NB4 (cell line): ENCODE measurements around the gene ZBTB1.

Source experiments
- DNase-seq: peaks from one replicate; pipeline ENCODE4 v3.0.0; 2010; ENCODE audit warnings: low read depth
- H3K4me3 ChIP-seq: one replicate; pipeline ENCODE4 v1.5.1; 2011; ENCODE audit warnings: mild to moderate bottlenecking, low read depth, low read length, moderate library complexity
- MYC ChIP-seq: IDR thresholded peaks from 2 replicates; pipeline ENCODE4 v1.6.1; 2011; ENCODE audit warnings: low read depth, low read length
- POLR2A ChIP-seq: IDR thresholded peaks from 2 replicates; pipeline ENCODE4 v1.6.1; 2011; ENCODE audit warnings: mild to moderate bottlenecking; ENCODE audit not compliant: insufficient read length; ENCODE audit errors: extremely low read depth
- TF ChIP-seq, protein P1 (sequence below): IDR thresholded peaks from one replicate; pipeline ENCODE4 v1.5.1; 2012; ENCODE audit warnings: low read depth, low read length
- TF ChIP-seq, protein P2 (sequence below): IDR thresholded peaks from 2 replicates; pipeline ENCODE4 v1.6.1; 2011; ENCODE audit warnings: low read depth, low read length

Gene ZBTB1

DNA sequence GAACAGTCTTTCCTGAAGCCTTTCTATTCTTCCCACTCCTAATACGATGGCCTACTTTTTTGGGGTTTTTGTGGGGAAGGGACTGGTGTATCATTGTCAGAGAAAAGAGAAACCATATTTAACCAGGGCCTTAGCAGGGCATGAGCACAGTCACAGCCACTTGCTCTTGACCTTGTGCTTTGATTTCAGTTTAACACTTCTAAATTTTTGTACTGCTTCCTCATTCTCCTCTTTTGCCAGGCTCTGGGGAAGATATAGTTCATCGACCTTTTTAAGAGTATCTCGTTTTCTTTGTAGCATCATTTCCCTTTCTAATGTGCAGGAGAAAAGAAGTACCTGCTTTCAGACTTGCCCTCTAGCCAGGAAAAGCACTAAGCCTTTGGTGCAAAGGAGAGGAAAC is 2.2 kb downstream of the ZBTB1 start:
- H3K4me3 ChIP-seq: peak overlapping the region; percentile 14
- DNase-seq: peak; percentile 21
- TF ChIP-seq MYC (no peak), POLR2A (no peak)
- TF ChIP-seq, protein P1, sequence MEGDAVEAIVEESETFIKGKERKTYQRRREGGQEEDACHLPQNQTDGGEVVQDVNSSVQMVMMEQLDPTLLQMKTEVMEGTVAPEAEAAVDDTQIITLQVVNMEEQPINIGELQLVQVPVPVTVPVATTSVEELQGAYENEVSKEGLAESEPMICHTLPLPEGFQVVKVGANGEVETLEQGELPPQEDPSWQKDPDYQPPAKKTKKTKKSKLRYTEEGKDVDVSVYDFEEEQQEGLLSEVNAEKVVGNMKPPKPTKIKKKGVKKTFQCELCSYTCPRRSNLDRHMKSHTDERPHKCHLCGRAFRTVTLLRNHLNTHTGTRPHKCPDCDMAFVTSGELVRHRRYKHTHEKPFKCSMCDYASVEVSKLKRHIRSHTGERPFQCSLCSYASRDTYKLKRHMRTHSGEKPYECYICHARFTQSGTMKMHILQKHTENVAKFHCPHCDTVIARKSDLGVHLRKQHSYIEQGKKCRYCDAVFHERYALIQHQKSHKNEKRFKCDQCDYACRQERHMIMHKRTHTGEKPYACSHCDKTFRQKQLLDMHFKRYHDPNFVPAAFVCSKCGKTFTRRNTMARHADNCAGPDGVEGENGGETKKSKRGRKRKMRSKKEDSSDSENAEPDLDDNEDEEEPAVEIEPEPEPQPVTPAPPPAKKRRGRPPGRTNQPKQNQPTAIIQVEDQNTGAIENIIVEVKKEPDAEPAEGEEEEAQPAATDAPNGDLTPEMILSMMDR: no peak
- TF ChIP-seq, protein P2, sequence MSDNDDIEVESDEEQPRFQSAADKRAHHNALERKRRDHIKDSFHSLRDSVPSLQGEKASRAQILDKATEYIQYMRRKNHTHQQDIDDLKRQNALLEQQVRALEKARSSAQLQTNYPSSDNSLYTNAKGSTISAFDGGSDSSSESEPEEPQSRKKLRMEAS: no peak

DNA sequence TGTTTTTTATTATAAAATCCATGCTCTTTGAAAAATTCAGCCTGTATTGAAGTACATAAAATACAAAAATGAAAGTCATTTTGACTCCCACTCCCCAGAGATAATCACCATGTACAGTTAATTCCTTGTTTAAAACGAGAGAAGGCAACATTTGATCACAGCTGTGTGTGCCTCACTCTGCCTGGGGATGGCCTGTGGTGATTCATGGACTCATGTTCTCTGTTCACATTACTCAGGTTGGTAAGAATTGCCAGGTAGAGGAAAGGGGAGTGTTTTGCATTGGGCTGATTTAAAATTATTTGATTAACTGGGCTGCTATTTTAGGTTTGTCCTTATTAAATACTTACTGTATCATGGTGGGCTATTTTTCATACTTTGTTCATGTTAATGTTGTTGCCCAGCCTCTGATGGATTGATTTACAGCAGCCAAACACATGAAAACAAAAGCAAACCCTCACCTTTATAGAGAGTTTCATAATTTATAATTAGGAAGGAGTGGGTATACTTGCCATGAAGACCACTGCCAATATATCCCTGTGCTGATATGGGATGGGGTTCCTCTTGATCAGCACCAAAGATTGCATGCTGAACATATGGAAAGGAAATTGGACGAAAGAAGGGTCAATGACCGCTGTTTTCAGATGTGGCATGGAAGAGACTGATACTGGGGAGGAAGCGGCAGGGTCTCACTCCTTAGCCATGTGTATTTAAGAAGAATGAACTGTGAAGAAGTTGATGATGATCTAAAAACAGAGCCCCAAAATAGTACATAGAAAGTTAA is 3.0 kb downstream of the ZBTB1 start:
- H3K4me3 ChIP-seq: peak overlapping the region; percentile 16
- TF ChIP-seq MYC: no peak
- TF ChIP-seq, protein P1: no peak
- TF ChIP-seq POLR2A: no peak
- TF ChIP-seq, protein P2: no peak
- DNase-seq: no peak

DNA sequence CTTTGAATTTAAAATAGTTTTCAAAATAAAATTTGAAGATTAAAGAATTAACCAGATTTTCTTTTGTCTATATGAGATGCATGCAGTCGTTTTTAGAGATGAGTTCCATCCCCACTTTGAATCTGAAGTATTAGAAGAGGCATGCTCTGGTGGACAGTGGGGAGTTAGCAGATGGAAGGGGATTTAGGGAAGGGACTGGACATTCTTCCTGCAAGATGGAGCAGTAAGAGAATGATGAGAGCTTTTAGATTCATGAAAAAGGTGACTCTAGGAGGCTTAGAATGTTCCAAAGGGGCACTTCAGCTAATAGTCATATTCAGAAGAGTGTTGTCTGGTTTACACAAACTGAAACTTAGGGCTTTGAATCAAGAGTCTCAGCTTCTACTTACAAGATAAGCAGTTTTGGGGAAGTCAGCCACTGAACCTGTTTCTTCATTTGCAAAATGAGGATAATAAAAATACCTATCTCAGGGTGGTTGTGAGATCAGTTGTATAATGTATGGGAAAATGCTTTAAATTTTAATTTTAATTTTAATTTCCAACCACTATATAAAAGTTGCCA is 3.7 kb downstream of the ZBTB1 start:
- TF ChIP-seq, protein P1: no peak
- TF ChIP-seq POLR2A (no peak), MYC (no peak)
- TF ChIP-seq, protein P2: no peak
- DNase-seq: peak; percentile 38
- H3K4me3 ChIP-seq: no peak overlapping the region

DNA sequence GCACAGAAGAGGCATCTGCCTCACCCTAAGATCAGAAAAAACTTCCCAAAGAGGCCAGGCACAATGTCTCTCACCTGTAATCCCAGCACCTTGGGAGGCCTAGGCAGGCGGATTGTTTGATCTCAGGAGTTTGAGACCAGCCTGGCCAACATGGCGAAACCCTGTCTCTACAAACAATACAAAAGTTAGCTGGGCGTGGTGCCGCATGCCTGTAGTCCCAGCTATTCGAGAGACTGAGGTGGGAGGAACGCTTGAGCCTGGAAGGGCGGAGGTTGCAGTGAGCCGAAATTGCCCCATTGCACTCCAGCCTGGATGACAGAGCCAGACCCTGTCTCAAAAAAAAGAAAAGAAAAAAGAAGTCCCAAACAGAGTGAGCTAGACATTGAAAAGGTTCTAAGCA is 4.5 kb downstream of the ZBTB1 start:
- DNase-seq: no peak
- no peak overlapping the region for H3K4me3 ChIP-seq
- TF ChIP-seq, protein P2: no peak
- TF ChIP-seq POLR2A: no peak

DNA sequence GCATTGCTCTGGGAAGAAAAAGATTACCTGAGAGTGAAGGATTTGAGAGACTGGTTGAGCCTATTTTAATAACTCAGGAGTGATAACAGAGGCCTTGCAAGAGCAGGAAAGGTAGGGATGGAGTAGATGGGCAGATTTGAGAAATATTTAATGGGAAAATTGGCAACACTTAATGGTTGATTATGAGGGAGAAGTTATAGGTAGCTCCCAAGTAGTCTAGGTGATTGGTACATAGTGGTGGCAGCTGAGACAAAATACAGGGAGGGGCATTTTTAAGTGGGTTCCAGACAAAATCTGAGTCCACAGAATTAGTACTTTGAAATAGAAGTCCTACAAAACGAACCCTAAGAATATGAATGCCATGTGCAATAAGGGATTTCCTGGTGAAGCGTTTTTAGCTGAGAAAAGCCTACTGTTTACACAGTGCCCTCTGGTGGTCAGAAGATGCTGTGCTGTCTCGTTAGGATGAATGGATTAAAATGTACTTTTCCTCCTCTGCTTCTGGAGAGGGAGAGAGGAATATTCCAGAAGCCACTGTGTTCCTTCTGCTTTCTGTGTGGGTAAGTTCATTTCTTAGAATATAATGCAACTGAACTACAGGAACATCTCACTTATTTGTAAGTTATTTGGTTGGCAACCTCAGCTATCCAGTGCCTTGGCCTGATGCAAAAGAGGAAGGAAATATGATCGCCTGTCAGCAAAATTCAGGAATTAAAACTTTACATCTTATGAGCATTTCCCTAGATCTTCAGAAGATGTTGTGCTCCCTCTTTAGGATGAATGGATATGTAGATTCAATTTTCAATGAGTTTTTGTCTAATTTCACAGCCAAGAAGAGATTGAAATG is 6.5 kb downstream of the ZBTB1 start:
- DNase-seq: peak; percentile 73
- TF ChIP-seq MYC (peak; percentile 67), POLR2A (no peak)
- TF ChIP-seq, protein P2: peak; percentile 66
- TF ChIP-seq, protein P1: peak; percentile 83
- no peak overlapping the region for H3K4me3 ChIP-seq

DNA sequence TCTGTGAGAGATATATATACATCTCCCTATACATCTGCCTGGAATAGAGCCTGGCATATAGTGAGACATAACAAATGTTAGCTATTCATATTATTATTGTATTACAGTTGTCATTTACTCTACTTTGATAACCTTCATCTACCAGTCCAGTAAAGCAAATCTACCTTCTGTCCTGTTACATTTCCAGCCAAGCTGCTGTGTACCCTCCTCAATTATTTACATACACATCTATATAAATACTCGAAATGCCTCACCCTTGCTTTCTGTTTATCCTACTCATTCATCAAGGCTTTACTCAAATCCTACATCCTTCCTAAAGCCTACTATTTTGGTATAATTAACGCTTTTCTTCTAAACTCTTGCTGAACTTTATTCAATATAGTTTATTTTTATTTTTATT is 8.7 kb downstream of the ZBTB1 start:
- no peak for DNase-seq
- H3K4me3 ChIP-seq: no peak overlapping the region
- TF ChIP-seq, protein P2: no peak
- TF ChIP-seq, protein P1: no peak
- no peak for TF ChIP-seq MYC
- TF ChIP-seq POLR2A: no peak
